ENCODE results near the gene PC.

PC gene

GRCh38 chr11:66855574-66856495 lies 102.3 kb downstream of the PC start:
- DNase-seq (ENCODE audit: insufficient read length, low spot score) (peak; percentile 100), FAIRE-seq (peak; percentile 99)
- TF ChIP-seq TAF1 (IDR thresholded peaks at IDR 0.05; ENCODE audit: low read depth, low read length) (0 out of 2 replicates have a peak, but pooled peaks have one; percentile 17), PAX5 (IDR thresholded peaks at IDR 0.05; ENCODE audit: insufficient read depth, low read length, severe bottlenecking) (no peak), POLR2A (IDR thresholded peaks at IDR 0.05; ENCODE audit: low read depth, low read length) (peak; percentile 69), POLR2AphosphoS5 (IDR thresholded peaks at IDR 0.05; ENCODE audit: low read depth, low read length) (peak; percentile 54; the same call in 1 of the 2 replicates), POU2F2 (IDR thresholded peaks at IDR 0.05; ENCODE audit: low read depth, low read length) (no peak), SPI1 (IDR thresholded peaks at IDR 0.05; ENCODE audit: low read depth, low read length) (peak; percentile 53)

GRCh38 chr11:66854729-66855211 lies 103.4 kb downstream of the PC start:
- no peak for FAIRE-seq
- no peak for TF ChIP-seq TAF1 (IDR thresholded peaks at IDR 0.05; ENCODE audit: low read depth, low read length)
- TF ChIP-seq PAX5 (IDR thresholded peaks at IDR 0.05; ENCODE audit: insufficient read depth, low read length, severe bottlenecking), result no peak
- no peak for TF ChIP-seq SPI1 (IDR thresholded peaks at IDR 0.05; ENCODE audit: low read depth, low read length)
- no peak for TF ChIP-seq POLR2AphosphoS5 (IDR thresholded peaks at IDR 0.05; ENCODE audit: low read depth, low read length)
- TF ChIP-seq POU2F2 (IDR thresholded peaks at IDR 0.05; ENCODE audit: low read depth, low read length), result no peak
- TF ChIP-seq POLR2A (IDR thresholded peaks at IDR 0.05; ENCODE audit: low read depth, low read length), result no peak
- DNase-seq (ENCODE audit: insufficient read length, low spot score), result no peak

DNA sequence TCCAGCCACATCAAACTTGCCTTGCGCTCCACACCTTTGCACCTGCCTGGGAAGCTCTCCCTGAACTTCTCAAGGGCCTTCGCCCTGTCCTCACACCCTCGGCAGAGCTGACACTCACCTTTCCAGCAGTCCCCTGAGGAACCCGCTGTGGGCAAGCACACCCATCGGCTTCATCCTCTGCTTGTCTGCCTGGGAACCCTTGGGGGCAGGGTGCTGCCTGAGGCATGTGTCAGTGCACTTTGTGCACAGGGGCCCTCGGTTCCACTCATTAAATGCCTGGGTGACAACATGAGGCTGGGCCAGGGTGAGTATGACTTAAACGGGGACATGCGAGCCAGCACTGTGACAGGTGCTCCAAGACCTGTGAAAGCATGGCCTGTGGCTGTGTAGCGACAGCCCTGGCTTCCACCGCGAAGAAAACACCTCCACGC lies 103.9 kb downstream of the PC start:
- no peak for TF ChIP-seq POLR2A (IDR thresholded peaks at IDR 0.05; ENCODE audit: low read depth, low read length)
- TF ChIP-seq TAF1 (IDR thresholded peaks at IDR 0.05; ENCODE audit: low read depth, low read length), result no peak
- no peak for TF ChIP-seq SPI1 (IDR thresholded peaks at IDR 0.05; ENCODE audit: low read depth, low read length)
- no peak for TF ChIP-seq PAX5 (IDR thresholded peaks at IDR 0.05; ENCODE audit: insufficient read depth, low read length, severe bottlenecking)
- no peak for TF ChIP-seq POU2F2 (IDR thresholded peaks at IDR 0.05; ENCODE audit: low read depth, low read length)
- TF ChIP-seq POLR2AphosphoS5 (IDR thresholded peaks at IDR 0.05; ENCODE audit: low read depth, low read length), result no peak
- no peak for FAIRE-seq
- DNase-seq (ENCODE audit: insufficient read length, low spot score), result no peak

DNA sequence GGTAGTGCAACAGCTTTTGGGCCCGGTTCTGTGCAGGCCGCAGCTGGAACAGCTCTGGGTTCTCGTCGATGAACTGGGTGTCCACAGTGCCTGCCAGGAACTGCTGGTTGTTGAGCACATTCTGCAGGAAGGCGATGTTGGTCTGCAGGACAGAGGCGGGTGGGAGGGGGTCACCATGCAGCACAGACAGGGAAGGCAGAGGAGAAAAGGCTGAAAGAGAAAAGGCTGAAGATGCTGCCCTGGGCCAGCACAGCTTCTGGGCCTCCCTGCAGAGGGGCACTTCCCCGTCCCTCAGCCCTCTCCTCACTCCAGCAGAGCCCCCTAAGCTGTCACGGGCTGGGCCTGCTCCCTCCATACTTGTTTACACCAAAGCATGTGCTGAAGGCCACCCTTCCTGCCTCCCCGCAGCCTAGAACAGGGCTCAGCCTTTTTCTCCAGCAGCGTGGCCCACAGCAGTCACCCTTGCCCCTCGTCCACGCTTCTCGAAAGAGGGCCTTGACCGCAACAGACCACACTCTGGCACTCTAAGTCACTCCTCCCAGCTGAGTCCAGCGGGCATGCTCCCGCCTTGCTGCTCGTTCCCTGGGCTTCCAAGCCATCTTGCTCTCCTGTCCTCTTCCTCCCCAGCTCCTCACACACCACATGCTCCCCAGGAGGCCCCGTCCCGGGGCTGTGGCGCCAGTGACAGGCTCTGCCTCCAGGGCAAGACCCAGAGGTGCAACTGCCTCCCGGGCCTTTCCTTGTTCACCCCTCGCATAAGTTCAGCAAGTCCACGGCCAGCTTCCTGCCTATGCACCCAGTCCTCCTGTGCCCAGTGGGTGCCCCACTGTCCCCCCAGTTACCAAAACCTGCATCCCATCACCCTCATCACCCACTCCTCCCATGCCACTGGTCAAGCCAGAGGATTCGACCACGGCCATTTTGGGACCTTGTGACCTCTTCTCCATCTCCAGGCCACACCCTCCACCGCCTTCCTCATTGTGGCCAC lies 104.6 kb downstream of the PC start:
- DNase-seq (ENCODE audit: insufficient read length, low spot score) (no peak), FAIRE-seq (no peak)
- TF ChIP-seq PAX5 (IDR thresholded peaks at IDR 0.05; ENCODE audit: insufficient read depth, low read length, severe bottlenecking) (no peak), POLR2AphosphoS5 (IDR thresholded peaks at IDR 0.05; ENCODE audit: low read depth, low read length) (no peak), TAF1 (IDR thresholded peaks at IDR 0.05; ENCODE audit: low read depth, low read length) (no peak), SPI1 (IDR thresholded peaks at IDR 0.05; ENCODE audit: low read depth, low read length) (no peak), POU2F2 (IDR thresholded peaks at IDR 0.05; ENCODE audit: low read depth, low read length) (no peak), POLR2A (IDR thresholded peaks at IDR 0.05; ENCODE audit: low read depth, low read length) (no peak)

GRCh38 chr11:66852466-66853241 lies 105.5 kb downstream of the PC start:
- TF ChIP-seq POU2F2 (IDR thresholded peaks at IDR 0.05; ENCODE audit: low read depth, low read length) (no peak), PAX5 (IDR thresholded peaks at IDR 0.05; ENCODE audit: insufficient read depth, low read length, severe bottlenecking) (no peak), TAF1 (IDR thresholded peaks at IDR 0.05; ENCODE audit: low read depth, low read length) (no peak), POLR2A (IDR thresholded peaks at IDR 0.05; ENCODE audit: low read depth, low read length) (no peak), POLR2AphosphoS5 (IDR thresholded peaks at IDR 0.05; ENCODE audit: low read depth, low read length) (no peak)
- DNase-seq (ENCODE audit: insufficient read length, low spot score), result no peak
- FAIRE-seq, result no peak

DNA sequence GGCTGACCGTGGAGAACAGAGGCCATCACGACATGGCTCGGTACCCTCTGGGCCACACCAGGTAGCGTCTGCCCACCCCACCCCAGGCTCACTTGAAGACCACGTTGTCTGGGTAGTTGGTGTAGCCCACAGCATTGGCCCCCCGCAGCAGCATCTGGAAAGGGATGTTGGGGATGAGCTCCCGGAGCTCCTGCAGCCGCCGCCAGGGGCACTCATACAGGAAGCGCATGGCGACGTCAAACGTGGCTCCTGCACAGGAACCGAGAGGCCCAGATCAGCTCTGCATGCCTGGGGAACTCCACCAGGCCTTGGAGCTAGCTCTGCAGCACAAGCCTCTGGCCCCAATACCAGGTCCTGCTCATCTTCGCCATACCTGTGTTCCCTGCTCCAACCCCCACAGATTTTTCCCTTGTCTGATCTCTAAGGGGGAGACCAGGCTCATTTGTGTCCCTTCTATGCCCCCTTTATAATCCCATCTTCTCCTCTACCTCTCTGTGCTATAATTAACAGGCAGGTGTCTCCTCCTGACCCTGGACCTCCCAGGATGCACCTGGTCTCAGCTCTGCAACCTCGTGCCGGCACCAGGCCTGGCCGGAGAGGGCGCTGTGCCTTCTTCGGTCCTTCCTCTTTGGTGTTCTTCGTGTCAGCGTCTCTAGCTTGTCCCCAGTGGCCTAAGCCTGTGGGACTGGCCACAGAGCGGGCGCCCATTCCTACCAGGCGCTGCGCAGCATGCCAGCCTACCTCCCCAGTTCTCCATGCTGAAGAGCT lies 106.3 kb downstream of the PC start:
- TF ChIP-seq POLR2A (IDR thresholded peaks at IDR 0.05; ENCODE audit: low read depth, low read length) (no peak), SPI1 (IDR thresholded peaks at IDR 0.05; ENCODE audit: low read depth, low read length) (peak; percentile 25; the same call in 1 of the 2 replicates)
- peak; percentile 74 for DNase-seq (ENCODE audit: insufficient read length, low spot score)
- peak; percentile 81 for FAIRE-seq

DNA sequence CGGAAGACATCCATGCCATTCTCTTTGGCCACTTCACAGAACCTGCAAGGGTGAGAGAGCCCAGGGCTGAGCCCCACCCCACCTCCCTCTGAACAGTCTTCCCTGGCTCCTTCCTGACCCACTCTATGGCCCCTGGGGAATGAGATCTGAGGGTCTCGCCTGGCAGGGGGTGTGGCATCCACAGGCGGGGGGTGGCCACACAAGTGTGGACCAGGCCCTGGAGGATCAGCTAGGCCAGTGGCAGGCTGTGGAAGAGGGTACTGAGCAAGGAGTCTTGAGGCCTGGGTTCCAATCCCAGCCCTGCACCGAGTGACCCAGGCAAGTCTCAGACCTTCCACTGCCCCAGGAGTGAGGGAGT lies 107.0 kb downstream of the PC start:
- FAIRE-seq (peak; percentile 40), DNase-seq (ENCODE audit: insufficient read length, low spot score) (peak; percentile 12)
- TF ChIP-seq TAF1 (IDR thresholded peaks at IDR 0.05; ENCODE audit: low read depth, low read length) (no peak), POLR2A (IDR thresholded peaks at IDR 0.05; ENCODE audit: low read depth, low read length) (no peak), SPI1 (IDR thresholded peaks at IDR 0.05; ENCODE audit: low read depth, low read length) (no peak), POU2F2 (IDR thresholded peaks at IDR 0.05; ENCODE audit: low read depth, low read length) (no peak), POLR2AphosphoS5 (IDR thresholded peaks at IDR 0.05; ENCODE audit: low read depth, low read length) (no peak), PAX5 (IDR thresholded peaks at IDR 0.05; ENCODE audit: insufficient read depth, low read length, severe bottlenecking) (no peak)

All from GM12891 (cell line).